ENCODE measurements around the gene PLXDC2.

The PLXDC2 gene

DNA sequence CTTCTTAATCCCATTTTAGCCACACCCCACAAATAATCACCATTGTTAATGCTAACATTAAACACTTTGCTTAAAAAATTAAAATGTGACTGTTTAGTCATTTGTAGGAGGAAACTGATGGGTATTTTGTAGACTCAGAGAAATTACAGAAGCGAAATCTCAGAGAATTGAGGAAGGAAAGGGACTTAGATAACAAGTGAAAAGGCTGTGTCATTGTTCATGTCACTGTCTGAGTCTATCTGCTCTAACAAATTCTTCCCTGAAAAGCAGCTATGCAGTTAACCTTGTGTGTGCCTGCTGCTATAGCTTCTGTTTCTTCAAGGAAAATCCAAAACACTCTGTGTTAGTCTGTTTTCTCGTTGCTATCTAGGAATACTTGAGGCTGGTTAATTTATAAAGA is 40.9 kb upstream of the PLXDC2 start:
- no peak for TF ChIP-seq EZH2phosphoT487 (IDR thresholded peaks at IDR 0.05; ENCODE audit: borderline replicate concordance)
- TF ChIP-seq, protein P1, sequence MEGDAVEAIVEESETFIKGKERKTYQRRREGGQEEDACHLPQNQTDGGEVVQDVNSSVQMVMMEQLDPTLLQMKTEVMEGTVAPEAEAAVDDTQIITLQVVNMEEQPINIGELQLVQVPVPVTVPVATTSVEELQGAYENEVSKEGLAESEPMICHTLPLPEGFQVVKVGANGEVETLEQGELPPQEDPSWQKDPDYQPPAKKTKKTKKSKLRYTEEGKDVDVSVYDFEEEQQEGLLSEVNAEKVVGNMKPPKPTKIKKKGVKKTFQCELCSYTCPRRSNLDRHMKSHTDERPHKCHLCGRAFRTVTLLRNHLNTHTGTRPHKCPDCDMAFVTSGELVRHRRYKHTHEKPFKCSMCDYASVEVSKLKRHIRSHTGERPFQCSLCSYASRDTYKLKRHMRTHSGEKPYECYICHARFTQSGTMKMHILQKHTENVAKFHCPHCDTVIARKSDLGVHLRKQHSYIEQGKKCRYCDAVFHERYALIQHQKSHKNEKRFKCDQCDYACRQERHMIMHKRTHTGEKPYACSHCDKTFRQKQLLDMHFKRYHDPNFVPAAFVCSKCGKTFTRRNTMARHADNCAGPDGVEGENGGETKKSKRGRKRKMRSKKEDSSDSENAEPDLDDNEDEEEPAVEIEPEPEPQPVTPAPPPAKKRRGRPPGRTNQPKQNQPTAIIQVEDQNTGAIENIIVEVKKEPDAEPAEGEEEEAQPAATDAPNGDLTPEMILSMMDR (conservative IDR thresholded peaks at IDR 0.05; ENCODE audit: low read length): no peak
- H3K4me2 ChIP-seq (ENCODE audit: low read depth, low read length, poor library complexity, severe bottlenecking): no peak overlapping the region
- no peaks in the 10 kb centered on the region for H3K36me3 ChIP-seq (ENCODE audit: insufficient read depth, low read length)
- H3K9ac ChIP-seq (ENCODE audit: low read depth, low read length, poor library complexity, severe bottlenecking): no peak overlapping the region
- H3F3A ChIP-seq (ENCODE audit: low read depth): no peaks in the 10 kb centered on the region
- no peak overlapping the region for H2AFZ ChIP-seq (ENCODE audit: low read length)
- H3K4me1 ChIP-seq (ENCODE audit: insufficient read depth, low read length, poor library complexity, severe bottlenecking): peaks cover 3% of the 10 kb centered on the region
- no peaks in the 10 kb centered on the region for H4K20me1 ChIP-seq (ENCODE audit: insufficient read depth, low read length, poor library complexity, severe bottlenecking)
- no peaks in the 10 kb centered on the region for H3K9me3 ChIP-seq (ENCODE audit: insufficient read depth, low read depth, low read length)
- H3K79me2 ChIP-seq (ENCODE audit: insufficient read depth, low read length): no peaks in the 10 kb centered on the region
- no peak overlapping the region for H3K4me3 ChIP-seq (ENCODE audit: low read length, poor library complexity, severe bottlenecking)
- no peaks in the 10 kb centered on the region for H3K9me2 ChIP-seq (replicated peaks; ENCODE audit: low read depth, low read length)
- H3K27me3 ChIP-seq (ENCODE audit: insufficient read depth, low read length, poor library complexity, severe bottlenecking): no peaks in the 10 kb centered on the region

DNA sequence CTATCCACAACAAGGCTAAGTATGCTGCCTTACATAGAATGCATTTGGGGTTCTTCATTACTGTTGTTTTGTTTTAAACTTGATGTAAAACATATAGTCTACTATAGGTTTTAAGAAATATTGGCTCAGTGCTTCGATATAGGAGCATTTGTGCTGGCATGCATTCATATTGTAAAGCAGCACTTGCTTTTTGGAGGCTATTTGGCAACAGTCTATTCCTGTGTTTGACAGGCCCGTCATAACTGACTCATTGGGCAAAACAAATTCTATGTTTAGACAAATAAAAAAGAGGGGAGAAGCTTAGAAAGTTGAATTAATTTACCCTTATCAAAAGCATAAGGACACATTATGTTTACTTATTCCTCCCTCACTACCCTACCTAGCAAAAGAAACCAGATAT is 38.4 kb upstream of the PLXDC2 start:
- Histone ChIP-seq H4K20me1 (ENCODE audit: insufficient read depth, low read length, poor library complexity, severe bottlenecking) (no peaks in the 10 kb centered on the region), H3F3A (ENCODE audit: low read depth) (no peaks in the 10 kb centered on the region), H2AFZ (ENCODE audit: low read length) (no peak overlapping the region), H3K9me3 (ENCODE audit: insufficient read depth, low read depth, low read length) (no peaks in the 10 kb centered on the region), H3K4me3 (ENCODE audit: low read length, poor library complexity, severe bottlenecking) (no peak overlapping the region), H3K27me3 (ENCODE audit: insufficient read depth, low read length, poor library complexity, severe bottlenecking) (no peaks in the 10 kb centered on the region), H3K4me1 (ENCODE audit: insufficient read depth, low read length, poor library complexity, severe bottlenecking) (peaks cover 11% of the 10 kb centered on the region), H3K9me2 (replicated peaks; ENCODE audit: low read depth, low read length) (no peaks in the 10 kb centered on the region), H3K79me2 (ENCODE audit: insufficient read depth, low read length) (no peaks in the 10 kb centered on the region), H3K36me3 (ENCODE audit: insufficient read depth, low read length) (no peaks in the 10 kb centered on the region), H3K4me2 (ENCODE audit: low read depth, low read length, poor library complexity, severe bottlenecking) (no peak overlapping the region), H3K9ac (ENCODE audit: low read depth, low read length, poor library complexity, severe bottlenecking) (no peak overlapping the region)
- TF ChIP-seq, protein P1 (conservative IDR thresholded peaks at IDR 0.05; ENCODE audit: low read length): no peak
- TF ChIP-seq EZH2phosphoT487 (IDR thresholded peaks at IDR 0.05; ENCODE audit: borderline replicate concordance): no peak

- H3K79me2 ChIP-seq (ENCODE audit: insufficient read depth, low read length): no peaks in the 10 kb centered on the region
Measured at GRCh38 chr10:19778996-19779395, 37.2 kb upstream of the PLXDC2 start.

More at GRCh38 chr10:19778996-19779395, 37.2 kb upstream of the PLXDC2 start:
- H3F3A ChIP-seq (ENCODE audit: low read depth): no peaks in the 10 kb centered on the region
- no peaks in the 10 kb centered on the region for H3K9me3 ChIP-seq (ENCODE audit: insufficient read depth, low read depth, low read length)
- H3K4me1 ChIP-seq (ENCODE audit: insufficient read depth, low read length, poor library complexity, severe bottlenecking): peaks cover 13% of the 10 kb centered on the region
- H3K27me3 ChIP-seq (ENCODE audit: insufficient read depth, low read length, poor library complexity, severe bottlenecking): no peaks in the 10 kb centered on the region
- H3K9ac ChIP-seq (ENCODE audit: low read depth, low read length, poor library complexity, severe bottlenecking): no peak overlapping the region
- no peak overlapping the region for H3K4me2 ChIP-seq (ENCODE audit: low read depth, low read length, poor library complexity, severe bottlenecking)
- H2AFZ ChIP-seq (ENCODE audit: low read length): no peak overlapping the region
- H3K9me2 ChIP-seq (replicated peaks; ENCODE audit: low read depth, low read length): no peaks in the 10 kb centered on the region
- TF ChIP-seq, protein P1 (conservative IDR thresholded peaks at IDR 0.05; ENCODE audit: low read length): no peak
- TF ChIP-seq EZH2phosphoT487 (IDR thresholded peaks at IDR 0.05; ENCODE audit: borderline replicate concordance): no peak
- H3K4me3 ChIP-seq (ENCODE audit: low read length, poor library complexity, severe bottlenecking): no peak overlapping the region
- no peaks in the 10 kb centered on the region for H3K36me3 ChIP-seq (ENCODE audit: insufficient read depth, low read length)
- H4K20me1 ChIP-seq (ENCODE audit: insufficient read depth, low read length, poor library complexity, severe bottlenecking): no peaks in the 10 kb centered on the region

Measured in Loucy (cell line).